Germinal center (tissue), 1 donor: Measurements from ENCODE around the gene FNDC3B.
"Not testable (repeated sequence)": the region's sequence is repeated elsewhere in the genome, so short reads cannot be mapped to it uniquely, and the experiment has no call there.

Experiments
- DNase-seq: peaks from one replicate; pipeline ENCODE4 v3.0.0; 2012; ENCODE audit warnings: mixed read lengths, low spot score

Gene FNDC3B

DNA sequence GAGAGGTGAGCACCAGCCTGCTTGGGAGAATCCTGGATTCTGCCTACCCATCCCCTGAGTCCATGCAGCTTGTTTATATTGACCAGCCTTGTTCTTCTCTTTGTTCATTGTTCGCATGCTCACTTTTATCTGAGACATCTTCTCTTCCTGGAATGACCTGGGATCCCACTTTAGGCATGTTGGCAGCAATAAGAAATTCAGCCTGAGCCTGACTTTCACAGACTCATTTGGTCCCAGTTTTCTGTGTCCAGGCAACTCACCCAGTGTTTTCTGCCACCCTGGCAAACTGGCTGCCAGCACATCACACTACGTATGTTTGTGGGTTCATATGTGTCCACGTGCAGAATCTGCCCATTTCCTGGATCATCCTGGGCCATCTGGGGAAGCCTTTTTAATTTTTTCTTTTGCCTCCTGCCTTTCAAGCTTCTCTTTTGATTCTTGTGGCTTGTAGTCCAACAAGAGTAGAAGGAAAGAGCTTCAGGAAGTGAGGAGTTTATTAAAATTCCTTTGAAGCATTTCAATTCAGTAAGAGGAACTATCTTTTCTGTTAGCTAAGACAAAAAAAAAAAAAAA is 199.9 kb downstream of the FNDC3B start:
- DNase-seq, result no peak

DNA sequence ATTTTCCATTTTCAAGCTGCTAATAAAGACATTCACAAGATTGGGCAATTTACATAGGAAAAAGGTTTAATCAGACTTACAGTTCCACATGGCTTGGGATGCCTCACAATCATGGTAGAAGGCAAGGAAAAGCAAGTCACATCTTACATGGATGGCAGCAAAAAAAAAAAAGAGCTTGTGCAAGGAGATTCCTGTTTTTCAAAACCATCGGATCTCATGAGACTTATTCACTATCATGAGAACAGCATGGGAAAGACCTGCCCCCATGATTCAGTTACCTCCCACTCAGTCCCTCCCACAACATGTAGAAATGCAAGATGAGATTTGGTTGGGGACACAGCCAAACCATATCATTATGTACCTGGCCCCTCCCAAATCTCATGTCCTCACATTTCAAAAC is 202.0 kb downstream of the FNDC3B start:
- no peak for DNase-seq

GRCh38 chr3:172242471-172242870 is 203.1 kb downstream of the FNDC3B start:
- not testable (repeated sequence) for DNase-seq

GRCh38 chr3:172243376-172243775 is 204.0 kb downstream of the FNDC3B start:
- not testable (repeated sequence) for DNase-seq

- no peak for DNase-seq
Observed at GRCh38 chr3:172244011-172244410, 204.6 kb downstream of the FNDC3B start.

DNA sequence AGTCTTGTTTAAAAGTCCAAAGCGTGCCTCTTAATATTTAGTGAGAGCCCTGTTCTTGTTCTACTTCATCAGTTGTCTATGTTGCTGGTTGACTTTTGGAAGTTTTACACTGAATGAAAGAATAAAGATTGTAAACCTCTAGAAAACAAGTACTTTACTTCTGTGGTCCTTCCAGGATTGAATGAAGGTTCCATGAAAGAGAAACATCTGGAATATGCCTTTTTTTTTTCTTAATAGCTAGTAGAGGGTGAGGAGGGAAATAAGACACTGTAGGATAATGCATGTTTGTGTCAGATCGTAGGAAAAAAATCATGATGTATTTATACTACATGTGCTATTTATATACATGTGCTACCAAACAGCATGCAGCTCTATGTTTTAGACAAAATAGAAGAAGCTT is 205.9 kb downstream of the FNDC3B start:
- no peak for DNase-seq

- no peak for DNase-seq
Observed at GRCh38 chr3:172246107-172246844, 206.9 kb downstream of the FNDC3B start.

- DNase-seq, result no peak
Observed at GRCh38 chr3:172247525-172248274, 208.3 kb downstream of the FNDC3B start.

DNA sequence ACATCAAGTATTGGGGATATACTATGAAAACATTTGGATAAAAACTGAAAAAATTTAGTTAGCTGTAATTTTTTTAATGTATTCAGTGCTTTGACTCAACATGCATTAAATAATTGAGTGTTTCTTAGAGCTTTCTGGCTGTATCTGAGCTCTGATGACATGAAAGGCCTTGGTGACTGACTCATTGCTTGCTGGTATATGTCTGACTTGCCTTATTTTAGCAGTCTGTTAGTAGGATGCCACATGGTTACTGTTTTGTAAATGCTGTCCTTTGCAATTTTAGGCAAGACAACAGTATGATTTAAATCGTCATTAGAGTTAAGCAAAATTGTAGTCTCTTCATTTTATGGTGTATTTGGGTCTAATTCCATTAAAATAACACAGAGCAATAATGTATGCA is 209.7 kb downstream of the FNDC3B start:
- no peak for DNase-seq

GRCh38 chr3:172251211-172251610 is 211.8 kb downstream of the FNDC3B start:
- no peak for DNase-seq

- no peak for DNase-seq
Observed at GRCh38 chr3:172253200-172253599, 213.8 kb downstream of the FNDC3B start.

DNA sequence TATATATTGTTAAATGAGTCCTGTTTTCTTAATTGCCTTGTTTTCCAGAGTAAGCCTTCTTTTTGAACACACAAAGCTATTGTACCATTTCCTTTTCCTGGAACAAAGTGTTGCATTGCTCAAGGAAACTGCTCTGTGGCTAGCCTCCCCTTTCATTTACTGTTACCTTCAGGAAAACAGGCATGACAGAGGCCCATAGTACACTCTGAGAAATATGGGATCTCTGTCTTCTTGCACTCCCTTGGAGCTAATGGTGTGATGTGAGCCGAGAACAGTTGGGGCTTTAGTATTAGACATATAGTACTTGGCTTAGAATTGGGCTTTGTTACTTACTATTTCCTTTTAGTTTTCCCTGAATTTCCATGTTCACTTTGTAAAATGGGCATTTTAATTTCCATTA is 215.2 kb downstream of the FNDC3B start:
- DNase-seq, result no peak

DNA sequence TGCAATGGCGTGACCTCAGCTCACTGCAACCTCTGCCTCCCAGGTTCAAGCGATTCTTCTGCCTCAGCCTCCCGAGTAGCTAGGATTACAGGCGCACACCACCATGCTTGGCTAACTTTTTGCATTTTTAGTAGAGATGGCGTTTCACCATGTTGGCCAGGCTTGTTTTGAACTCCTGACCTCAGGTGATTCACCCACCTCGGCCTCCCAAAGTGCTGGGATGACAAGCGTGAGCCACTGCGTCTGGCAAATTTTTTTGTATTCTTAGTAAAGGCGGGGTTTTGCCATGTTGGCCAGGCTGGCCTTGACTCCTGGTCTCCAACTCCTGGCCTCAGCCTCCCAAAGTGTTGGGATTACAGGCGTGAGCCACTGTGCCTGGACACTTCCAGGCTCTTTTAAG is 215.9 kb downstream of the FNDC3B start:
- not testable (repeated sequence) for DNase-seq

DNA sequence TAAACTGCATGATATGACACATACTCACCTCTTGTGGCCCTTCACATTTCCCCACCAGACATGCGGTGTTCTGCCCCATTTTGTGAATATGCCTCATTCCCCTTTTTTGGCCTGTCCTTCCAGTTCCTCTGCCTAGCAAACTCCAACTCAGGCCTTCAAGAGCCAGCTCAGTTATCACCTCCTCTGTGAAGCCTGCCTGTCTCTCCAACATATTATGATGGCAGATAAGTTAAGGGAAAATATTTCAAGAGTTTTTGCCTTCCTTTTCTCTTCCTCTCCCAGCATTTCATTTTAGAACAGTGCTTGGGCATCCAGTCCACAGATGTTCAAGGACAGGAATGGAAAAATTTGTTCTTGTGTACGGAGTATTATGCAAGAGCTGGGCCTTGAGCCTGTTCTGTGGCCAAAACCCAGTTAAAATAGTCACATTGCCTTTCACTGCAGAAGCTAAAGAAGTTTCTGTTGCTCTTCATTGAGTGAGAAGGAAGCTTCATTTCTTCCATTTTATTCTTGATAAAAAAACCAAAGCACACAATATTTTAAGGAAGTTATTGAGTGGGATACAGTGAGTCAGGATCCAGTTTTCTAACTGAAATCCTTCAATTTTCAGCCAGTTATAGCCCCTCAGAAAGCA is 216.8 kb downstream of the FNDC3B start:
- DNase-seq, result no peak

GRCh38 chr3:172257648-172258400 is 218.4 kb downstream of the FNDC3B start:
- no peak for DNase-seq

GRCh38 chr3:172258624-172259023 is 219.2 kb downstream of the FNDC3B start:
- DNase-seq, result no peak

- no peak for DNase-seq
Observed at GRCh38 chr3:172259111-172259541, 219.7 kb downstream of the FNDC3B start.

DNA sequence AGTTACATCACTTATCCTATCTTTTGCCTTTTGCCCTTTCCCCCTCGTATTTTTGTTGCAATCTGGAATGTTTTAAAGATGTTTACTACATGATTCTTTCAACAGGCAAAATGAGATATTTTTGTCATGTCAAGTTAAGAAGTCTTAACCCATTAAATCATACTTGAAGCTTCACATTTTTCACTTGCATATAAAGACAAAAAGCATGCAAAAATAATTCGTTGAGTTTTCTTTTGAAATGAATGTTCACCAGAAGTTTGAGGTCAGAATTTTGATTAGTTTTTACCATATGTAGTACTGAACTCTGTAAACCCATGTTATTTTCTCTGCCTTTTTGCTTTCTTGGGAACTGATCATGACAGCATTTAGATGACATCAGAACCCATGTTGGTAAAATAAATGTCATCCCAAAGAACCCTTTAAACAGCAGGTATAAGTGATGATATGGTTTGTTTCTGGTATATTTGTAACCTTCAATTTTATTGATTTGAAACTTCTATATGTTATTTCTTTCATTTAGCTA is 220.4 kb downstream of the FNDC3B start:
- DNase-seq, result no peak

- DNase-seq, result no peak
Observed at GRCh38 chr3:172260381-172260780, 221.0 kb downstream of the FNDC3B start.

- no peak for DNase-seq
Observed at GRCh38 chr3:172261054-172261453, 221.7 kb downstream of the FNDC3B start.

DNA sequence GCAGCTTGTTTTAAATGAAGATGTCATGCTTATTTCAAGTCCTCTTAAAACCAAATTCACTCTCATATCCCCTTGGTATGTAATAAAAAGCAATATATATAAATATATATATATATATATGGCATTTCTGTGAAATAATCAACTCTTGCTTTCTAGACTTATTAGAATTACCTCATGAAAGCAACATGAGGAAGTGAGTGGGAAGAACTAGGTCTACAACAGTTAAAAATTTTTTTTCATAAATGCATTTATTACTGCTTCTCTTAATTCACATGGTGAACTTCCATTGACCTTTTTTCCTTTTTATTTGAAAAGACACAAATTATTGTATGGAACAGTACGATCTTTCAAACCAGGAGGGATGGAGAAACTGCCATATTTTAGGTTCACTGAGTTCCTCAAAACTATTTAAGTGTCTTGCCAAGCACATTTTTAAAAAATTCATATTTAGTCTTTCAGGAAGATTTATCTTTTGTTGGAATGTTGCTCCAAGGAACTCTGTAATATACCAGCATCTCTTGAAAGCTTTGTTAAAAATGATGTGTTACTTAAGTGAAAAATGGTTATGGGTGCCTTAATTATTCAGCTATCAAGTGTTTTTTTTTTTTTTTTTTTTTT is 223.7 kb downstream of the FNDC3B start:
- DNase-seq, result no peak
